ENCODE measurements around the gene VPS33B. TPM values are rescaled to one million over a fixed set of nuclear protein-coding genes. Genes with fewer than 3 reads are reported as not detected.

Gene VPS33B
- total and polyA plus RNA-seq, 10 donors: 12.1 to 27.6 (median 17.9) TPM

- TF ChIP-seq CTCF (IDR thresholded peaks at IDR 0.05 in 8 of 11, conservative IDR thresholded peaks at IDR 0.05 in 3 of 11) (no peak), POLR2AphosphoS5 (IDR thresholded peaks at IDR 0.05) (no peak)
- intact Hi-C loops (cut with DNase I; ENCODE audit: low total_unique reads): no loop called here
- whole genome bisulfite sequencing, 5 donors: 86 to 97% (median 91%) methylated on average over 3 of the region's 3 CpGs
- Histone ChIP-seq H3K4me3 (no peak overlapping the region), H3K36me3 (peaks cover 0 to 100% (median 96%) of the 10 kb centered on the region in 6 donors), H3K4me1 (no peaks in the 10 kb centered on the region), H3K9me3 (no peaks in the 10 kb centered on the region), H3K27me3 (replicated peaks in 1 of 7) (no peaks in the 10 kb centered on the region), H3K27ac (no peak overlapping the region)
- no peak for DNase-seq
Observed at GRCh38 chr15:91007266-91007665, 15.1 kb downstream of the VPS33B start.

- Histone ChIP-seq H3K27me3 (replicated peaks in 1 of 7) (no peaks in the 10 kb centered on the region), H3K9me3 (no peaks in the 10 kb centered on the region), H3K4me1 (no peaks in the 10 kb centered on the region), H3K27ac (no peak overlapping the region), H3K4me3 (no peak overlapping the region), H3K36me3 (peaks cover 0 to 97% (median 82%) of the 10 kb centered on the region in 6 donors)
- 86 to 100% (median 96%) methylated on average over 3 of the region's 3 CpGs for WGBS, 5 donors
- TF ChIP-seq CTCF (IDR thresholded peaks at IDR 0.05 in 8 of 11, conservative IDR thresholded peaks at IDR 0.05 in 3 of 11) (no peak), POLR2A (IDR thresholded peaks at IDR 0.05) (no peak), POLR2AphosphoS5 (IDR thresholded peaks at IDR 0.05) (no peak)
- intact Hi-C loops (cut with DNase I; ENCODE audit: low total_unique reads): no loop called here
- DNase-seq: no peak
Observed at GRCh38 chr15:91001209-91001608, 21.2 kb downstream of the VPS33B start.

- H3K36me3 ChIP-seq: peaks cover 0 to 72% (median 58%) of the 10 kb centered on the region in 6 donors
- peaks cover 0 to 14% (median 7%) of the 10 kb centered on the region in 6 donors for H3K4me1 ChIP-seq
- TF ChIP-seq CTCF (IDR thresholded peaks at IDR 0.05 in 8 of 11, conservative IDR thresholded peaks at IDR 0.05 in 3 of 11): no peak
- no peak for TF ChIP-seq POLR2A (IDR thresholded peaks at IDR 0.05)
- TF ChIP-seq POLR2AphosphoS5 (IDR thresholded peaks at IDR 0.05): no peak
- DNase-seq: no peak
- no peaks in the 10 kb centered on the region for H3K27me3 ChIP-seq (replicated peaks in 1 of 7)
- 87 to 99% (median 95%) methylated on average over 8 of the region's 8 CpGs for WGBS, 5 donors
- no peak overlapping the region for H3K4me3 ChIP-seq
- no peak overlapping the region for H3K27ac ChIP-seq
- no peaks in the 10 kb centered on the region for H3K9me3 ChIP-seq
- intact Hi-C loops (cut with DNase I; ENCODE audit: low total_unique reads): no loop called here
Observed at GRCh38 chr15:90998737-90999136, 23.7 kb downstream of the VPS33B start.

DNA sequence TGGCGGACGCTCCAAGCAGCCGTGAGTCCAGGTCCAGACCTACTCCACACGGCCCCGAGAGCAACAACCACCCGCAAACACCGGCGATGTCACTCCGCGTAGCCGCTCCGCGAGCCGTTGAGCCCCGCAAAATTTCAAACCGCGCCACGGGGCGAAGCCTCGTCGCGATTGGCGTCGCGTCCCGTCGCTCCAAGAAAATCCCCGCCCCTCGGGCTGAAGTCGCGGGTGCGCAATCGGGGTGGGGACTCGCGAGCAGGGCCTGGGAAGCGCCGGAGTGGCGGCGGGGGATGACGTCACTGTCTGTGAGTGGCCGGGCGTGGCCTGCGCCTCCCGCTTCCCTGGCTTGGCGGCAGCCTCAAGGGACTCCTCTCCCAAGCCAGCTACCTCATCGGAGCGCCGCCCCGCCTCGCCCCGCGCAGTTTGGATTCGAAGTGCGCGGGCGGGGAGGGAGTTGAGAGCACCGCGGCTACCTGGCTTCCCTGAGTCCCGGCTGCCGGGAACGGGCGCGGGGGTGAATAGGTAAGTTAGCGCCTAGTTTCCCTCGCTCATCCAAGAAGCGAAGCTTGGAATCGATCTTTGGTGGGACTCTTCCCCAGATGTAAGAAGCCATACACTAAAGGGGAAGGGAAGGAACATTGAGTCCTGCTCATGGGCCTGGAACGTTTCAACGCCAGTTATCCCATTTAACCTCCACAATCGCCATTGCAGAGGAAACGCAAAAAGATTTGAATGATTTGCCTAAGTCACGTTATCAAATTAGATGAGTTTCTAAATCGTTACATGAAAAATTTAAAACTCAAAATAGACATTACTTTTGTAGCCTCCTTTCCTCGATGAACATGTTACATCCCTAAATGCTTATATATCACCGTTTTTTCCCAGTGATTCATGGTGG lies 27.7 kb downstream of the VPS33B start, which contains the start of gene PRC1:
Gene PRC1 (minus strand): TSS at position 119 of the 895 bp plus-strand sequence. CDS start 118 bp downstream, at position 1.
- Histone ChIP-seq H3K27ac (peak within 1 kb of the TSS; percentile 67 to 91 (median 84)), H3K4me1 (peaks cover 0 to 28% (median 14%) of the 10 kb centered on the region in 6 donors), H3K4me3 (peak within 1 kb of the TSS; percentile 61 to 93 (median 80)), H3K9me3 (no peaks in the 10 kb centered on the region), H3K27me3 (replicated peaks in 1 of 7) (no peaks in the 10 kb centered on the region), H3K36me3 (peaks cover 0 to 31% (median 20%) of the 10 kb centered on the region in 6 donors)
- intact Hi-C loops (cut with DNase I; ENCODE audit: low total_unique reads): no loop called here
- TF ChIP-seq CTCF (IDR thresholded peaks at IDR 0.05 in 8 of 11, conservative IDR thresholded peaks at IDR 0.05 in 3 of 11) (peak in 1 of 11 experiments; percentile 33), POLR2AphosphoS5 (IDR thresholded peaks at IDR 0.05) (peak; percentile 87 to 95 (median 93)), POLR2A (IDR thresholded peaks at IDR 0.05) (peak in 1 of 3 donors; percentile 39)
- 0 to 1% (median 0%) methylated on average over 47 to 75 of the region's 75 CpGs for WGBS, 5 donors
- DNase-seq: peak; percentile 99

Measured in spleen (tissue), 11 donors.